Panc1 (cell line): ENCODE measurements around the gene RBMS1. TPM values are rescaled to one million over a fixed set of nuclear protein-coding genes. Genes with fewer than 3 reads are reported as not detected.

ENCODE experiments used
- ATAC-seq: fragments of 200-7000 bp; cut with Tn5 transposase; 2 replicates; pipeline ENCODE4 v1.9.1; 2020; ENCODE audit warnings: mild to moderate bottlenecking, moderate library complexity
- BruUV-seq: library from RNA; stranded (reverse); fragments of 400-500 nt; replicated peaks from 2 replicates; lab custom pipeline; 2021; lab: Mats Ljungman, UMichigan
- CTCF ChIA-PET: fragments of 300-600 bp; sonication (Branson Sonifier 250); formaldehyde crosslinking; loops from one replicate; lab custom pipeline; 2022; ENCODE audit warnings: antibody characterized with exemption; lab: Charles Lee
- POLR2A ChIA-PET: fragments of 300-600 bp; sonication (Branson Sonifier 250); formaldehyde crosslinking; loops from one replicate; lab custom pipeline; 2022; ENCODE audit warnings: antibody characterized with exemption; lab: Charles Lee
- DNase-seq: peaks from one replicate; pipeline ENCODE4 v3.0.0-alpha.2; 2010; ENCODE audit warnings: low read depth, low spot score
- H3K27ac ChIP-seq: 2 replicates; pipeline ENCODE4 v1.5.1; 2011; ENCODE audit warnings: mild to moderate bottlenecking, low read length, inconsistent platforms
- H3K27me3 ChIP-seq: fragments of 200-500 bp; sonication (Bioruptor generic); 2 replicates; pipeline ENCODE4 v1.6.0; 2014; ENCODE audit warnings: low read length, inconsistent platforms; ENCODE audit not compliant: control insufficient read depth, insufficient read depth
- H3K36me3 ChIP-seq: fragments of 200-500 bp; sonication (Bioruptor generic); 2 replicates; pipeline ENCODE4 v1.5.1; 2014; ENCODE audit warnings: inconsistent platforms, mild to moderate bottlenecking, low read length, moderate library complexity; ENCODE audit not compliant: control insufficient read depth, insufficient read depth
- H3K4me1 ChIP-seq: 2 replicates; pipeline ENCODE4 v1.5.1; 2011; ENCODE audit warnings: inconsistent platforms, mild to moderate bottlenecking, low read length, moderate library complexity; ENCODE audit not compliant: control insufficient read depth, insufficient read depth
- H3K4me3 ChIP-seq, 2 experiments: 2 replicates each; pipeline ENCODE4 v1.5.1; 2011 to 2012; ENCODE audit warnings: low read depth in 2 of 2, low read length in 2 of 2, mild to moderate bottlenecking in 2 of 2, inconsistent platforms in 1 of 2, moderate library complexity in 1 of 2
- H3K9me3 ChIP-seq: fragments of 200-500 bp; sonication (Bioruptor generic); 2 replicates; pipeline ENCODE4 v1.5.1; 2014; ENCODE audit warnings: low read depth, mild to moderate bottlenecking, inconsistent platforms, low read length, moderate library complexity; ENCODE audit not compliant: control insufficient read depth, insufficient read depth
- CTCF ChIP-seq: fragments of 450-650 bp; IDR thresholded peaks from 2 replicates; pipeline ENCODE4 v1.5.1; 2017; ENCODE audit warnings: mild to moderate bottlenecking
- POLR2AphosphoS5 ChIP-seq: IDR thresholded peaks from 2 replicates; pipeline ENCODE4 v1.6.1; 2012; ENCODE audit warnings: mild to moderate bottlenecking, low read depth, low read length, moderate library complexity
- REST ChIP-seq, 2 experiments: IDR thresholded peaks; 2 replicates each; pipeline ENCODE4 v1.6.1; 2011 to 2012; ENCODE audit warnings: low read depth in 2 of 2, control low read depth in 1 of 2, low read length in 1 of 2, mild to moderate bottlenecking in 1 of 2, moderate library complexity in 1 of 2; ENCODE audit not compliant: insufficient read depth in 1 of 2
- SIN3A ChIP-seq: IDR thresholded peaks from 2 replicates; pipeline ENCODE4 v1.6.1; 2012; ENCODE audit warnings: low read depth, mild to moderate bottlenecking, low read length, moderate library complexity, borderline replicate concordance; ENCODE audit not compliant: insufficient read depth
- TCF7L2 ChIP-seq: IDR thresholded peaks from 2 replicates; pipeline ENCODE4 v1.6.1; 2011; ENCODE audit warnings: mild to moderate bottlenecking, low read depth, low read length, inconsistent platforms
- in situ Hi-C: cut with HindIII; loops from 2 replicates; pipeline ENCODE4 v1.10.0; 2016; ENCODE audit warnings: low sequenced_read_pairs, low pct_unique_long_range_greater_than_20kb
- intact Hi-C: fragments of 100-400 bp; cut with micrococcal nuclease; formaldehyde crosslinking; loops from one replicate; pipeline ENCODE4 v1.10.0; 2022; ENCODE audit not compliant: unreplicated experiment
- total RNA-seq: library from RNA; stranded (reverse); gene quantifications from one replicate; pipeline ENCODE4 v1.2.1, GENCODE V29; 2021; ENCODE audit not compliant: unreplicated experiment

The RBMS1 gene
- total RNA-seq, 1 experiment from 2014 or later = 67.0 TPM

GRCh38 chr2:160418853-160419252, 74.8 kb downstream of the RBMS1 start:
- BruUV-seq = no TSS peak
- no peak for DNase-seq
- ChIA-PET CTCF (interaction anchor here (0.6 kb wide), 1 partner anchor 209 kb away, joined by 3 read pairs; no protein-coding TSS in a partner anchor), POLR2A (interaction anchor here (0.5 kb wide), 1 partner anchor 699 kb away, joined by 14 read pairs; no protein-coding TSS in a partner anchor)
- Histone ChIP-seq H3K9me3 (no peaks in the 10 kb centered on the region), H3K27ac (no peak overlapping the region; the same call in 1 of the 2 replicates), H3K36me3 (no peaks in the 10 kb centered on the region), H3K4me3 (no peak overlapping the region), H3K27me3 (no peaks in the 10 kb centered on the region; the same call in 1 of the 2 replicates), H3K4me1 (peaks cover 8% of the 10 kb centered on the region)
- ATAC-seq = no peak
- in situ Hi-C loops (no loop called here), intact Hi-C loops (no loop called here)
- TF ChIP-seq REST (IDR thresholded peaks at IDR 0.05; ENCODE audit: insufficient read depth in 1 of 2, low read depth in 2 of 2, low read length in 1 of 2) = no peak
- no peak for TF ChIP-seq SIN3A
- TF ChIP-seq CTCF = no peak
- no peak for TF ChIP-seq POLR2AphosphoS5
- no peak for TF ChIP-seq TCF7L2

- Histone ChIP-seq H3K36me3 (no peaks in the 10 kb centered on the region), H3K9me3 (no peaks in the 10 kb centered on the region), H3K4me3 (no peak overlapping the region), H3K27me3 (no peaks in the 10 kb centered on the region; the same call in 1 of the 2 replicates), H3K27ac (no peak overlapping the region; the same call in 1 of the 2 replicates), H3K4me1 (peaks cover 8% of the 10 kb centered on the region)
- DNase-seq (no peak), ATAC-seq (no peak)
- BruUV-seq = no TSS peak
- TF ChIP-seq TCF7L2 = no peak
- TF ChIP-seq SIN3A = no peak
- TF ChIP-seq POLR2AphosphoS5 = no peak
- TF ChIP-seq REST (IDR thresholded peaks at IDR 0.05; ENCODE audit: insufficient read depth in 1 of 2, low read depth in 2 of 2, low read length in 1 of 2) = no peak
- TF ChIP-seq CTCF = no peak
- POLR2A ChIA-PET = no interaction called here
- CTCF ChIA-PET = no interaction called here
- in situ Hi-C loops (no loop called here), intact Hi-C loops (no loop called here)
Observed at GRCh38 chr2:160418398-160418765, 75.2 kb downstream of the RBMS1 start.
